Smooth muscle cell of bladder (primary cell): ENCODE results near the gene SNRNP70. TPM values are rescaled to one million over a fixed set of nuclear protein-coding genes. Genes with fewer than 3 reads are reported as not detected.

ENCODE experiments used
- total RNA-seq: library from RNA; depleted of rRNA; stranded (reverse); fragments of >200 nt; gene quantifications from 2 replicates; pipeline ENCODE4 v1.2.3, GENCODE V29; 2014

SNRNP70 gene
- total RNA-seq = 106 and 162 TPM in 2 replicates

GRCh38 chr19:49085020-49085867 lies at the start of gene SNRNP70:
Gene SNRNP70 (plus strand): TSS chr19:49085451. CDS start chr19:49086415, 964 bp downstream.

GRCh38 chr19:49036815-49037214 lies 48.4 kb upstream of the SNRNP70 start, which contains the start of gene CGB1:
Gene CGB1 (minus strand): TSS chr19:49036895. CDS start chr19:49036711, 184 bp downstream.

GRCh38 chr19:49043548-49043947 lies 41.7 kb upstream of the SNRNP70 start, which contains the start of gene CGB5:
Gene CGB5 (plus strand): TSS chr19:49043848. CDS start chr19:49044210, 362 bp downstream.

GRCh38 chr19:49049011-49049410 lies 36.2 kb upstream of the SNRNP70 start, which contains the start of gene CGB8:
Gene CGB8 (minus strand): TSS chr19:49049111. CDS start chr19:49048739, 372 bp downstream.

GRCh38 chr19:49057636-49058234 lies 27.5 kb upstream of the SNRNP70 start, which contains the start of gene CGB7:
Gene CGB7 (minus strand): TSS chr19:49057749. CDS start chr19:49055375, 2,374 bp downstream.

GRCh38 chr19:49064768-49065611 lies 20.3 kb upstream of the SNRNP70 start, which contains the start of gene NTF4:
Gene NTF4 (minus strand): TSS chr19:49064818. CDS start chr19:49061997, 2,821 bp downstream.

GRCh38 chr19:49113762-49114629 lies 28.7 kb downstream of the SNRNP70 start, which contains the start of gene LIN7B:
Gene LIN7B (plus strand): TSS chr19:49114370. CDS start chr19:49114405, 35 bp downstream.

GRCh38 chr19:49118565-49119410 lies 33.5 kb downstream of the SNRNP70 start, which contains the start of gene C19orf73:
Gene C19orf73 (minus strand): TSS chr19:49119143. CDS start chr19:49119022, 121 bp downstream.

GRCh38 chr19:49119411-49120324 lies 34.4 kb downstream of the SNRNP70 start, which contains the start of gene PPFIA3:
Gene PPFIA3 (plus strand): TSS chr19:49119544. CDS start chr19:49127874, 8,330 bp downstream.

GRCh38 chr19:49155005-49155819 lies 70.0 kb downstream of the SNRNP70 start, which contains the start of gene HRC:
Gene HRC (minus strand): TSS chr19:49155396. CDS start chr19:49155237, 159 bp downstream.

GRCh38 chr19:49157445-49158224 lies 72.4 kb downstream of the SNRNP70 start, which contains the start of gene TRPM4:
Gene TRPM4 (plus strand): TSS chr19:49157792. CDS start chr19:49157867, 75 bp downstream.

Other genes starting within 250 kb of the SNRNP70 start
- 6.8 and 7.3 TPM in 2 replicates for gene HSD17B14, start 249.0 kb upstream of the SNRNP70 start, total RNA-seq
- gene PLEKHA4, start 216.8 kb upstream of the SNRNP70 start, total RNA-seq = 6.5 and 10.6 TPM in 2 replicates
- 51.6 and 53.1 TPM in 2 replicates for gene PPP1R15A, start 213.0 kb upstream of the SNRNP70 start, total RNA-seq
- 0.28 and 0.55 TPM in 2 replicates for gene TULP2, start 186.7 kb upstream of the SNRNP70 start, total RNA-seq
- 117 and 149 TPM in 2 replicates for gene NUCB1, start 185.1 kb upstream of the SNRNP70 start, total RNA-seq
- gene DHDH, start 151.8 kb upstream of the SNRNP70 start, total RNA-seq = 0.14 and 0.18 TPM in 2 replicates
- 77.2 and 141 TPM in 2 replicates for gene BAX, start 130.6 kb upstream of the SNRNP70 start, total RNA-seq
- gene FTL, start 120.1 kb upstream of the SNRNP70 start, total RNA-seq = 5,813 and 7,581 TPM in 2 replicates
- 29.0 and 45.9 TPM in 2 replicates for gene GYS1, start 92.1 kb upstream of the SNRNP70 start, total RNA-seq
- 201 and 206 TPM in 2 replicates for gene RUVBL2, start 91.6 kb upstream of the SNRNP70 start, total RNA-seq
- gene LHB, start 68.4 kb upstream of the SNRNP70 start, total RNA-seq = not detected in 2 replicates
- not detected in 2 replicates for gene CGB3, start 61.1 kb upstream of the SNRNP70 start, total RNA-seq
- not detected in 2 replicates for gene CGB2, start 53.6 kb upstream of the SNRNP70 start, total RNA-seq
- gene CGB1, start 48.6 kb upstream of the SNRNP70 start, total RNA-seq = not detected in 2 replicates
- not detected in 2 replicates for gene CGB5, start 41.6 kb upstream of the SNRNP70 start, total RNA-seq
- not detected in 2 replicates for gene CGB8, start 36.3 kb upstream of the SNRNP70 start, total RNA-seq
- 0.09 and 0.14 TPM in 2 replicates for gene CGB7, start 27.7 kb upstream of the SNRNP70 start, total RNA-seq
- not detected in 2 replicates for gene NTF4, start 20.6 kb upstream of the SNRNP70 start, total RNA-seq
- gene KCNA7, start 12.8 kb upstream of the SNRNP70 start, total RNA-seq = not detected in 2 replicates
- 8.9 and 11.0 TPM in 2 replicates for gene LIN7B, start 28.9 kb downstream of the SNRNP70 start, total RNA-seq
- 0.28 and 0.83 TPM in 2 replicates for gene C19orf73, start 33.7 kb downstream of the SNRNP70 start, total RNA-seq
- gene PPFIA3, start 34.1 kb downstream of the SNRNP70 start, total RNA-seq = 1.4 and 1.6 TPM in 2 replicates
- gene HRC, start 69.9 kb downstream of the SNRNP70 start, total RNA-seq = 0.09 TPM in 1 of 2 replicates, not detected in the other
- 9.1 and 16.5 TPM in 2 replicates for gene TRPM4, start 72.3 kb downstream of the SNRNP70 start, total RNA-seq
- 0.09 TPM in 1 of 2 replicates, not detected in the other for gene SLC6A16, start 239.7 kb downstream of the SNRNP70 start, total RNA-seq
- not detected in 2 replicates for gene CD37, start 250.0 kb downstream of the SNRNP70 start, total RNA-seq